Measurements from ENCODE around the gene SPECC1.
"Not testable (repeated sequence)": the region's sequence is repeated elsewhere in the genome, so short reads cannot be mapped to it uniquely, and the experiment has no call there.

Gene SPECC1

GRCh38 chr17:20010936-20011335, 1.8 kb downstream of the SPECC1 start:
- no peak for DNase-seq (ENCODE audit: low read depth in 2 of 2)

DNA sequence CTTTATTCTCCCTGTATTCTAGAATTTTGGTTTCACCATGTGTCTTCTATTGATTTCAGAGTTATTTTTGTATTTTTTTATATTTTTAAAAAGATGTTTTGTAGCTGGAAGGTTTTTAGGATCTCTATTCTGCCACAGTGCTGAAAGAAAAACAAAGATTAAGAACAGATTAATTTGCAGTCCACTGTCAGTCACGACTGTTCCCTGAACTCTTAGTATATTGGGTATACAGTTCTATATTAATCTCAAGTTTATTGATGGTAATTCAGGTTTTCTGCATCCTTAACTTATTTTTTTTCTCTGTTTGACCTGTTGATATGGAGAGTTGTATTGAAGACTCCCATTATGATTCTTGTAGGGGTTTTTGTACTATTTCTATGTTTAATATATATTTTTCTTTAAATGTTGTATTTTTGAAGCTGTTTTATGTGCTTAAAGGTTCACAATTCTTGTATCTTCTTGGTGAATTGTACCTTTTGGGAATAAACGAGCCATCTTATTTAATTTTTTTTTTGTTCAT, 2.9 kb downstream of the SPECC1 start:
- DNase-seq (ENCODE audit: low read depth in 2 of 2) = no peak

DNA sequence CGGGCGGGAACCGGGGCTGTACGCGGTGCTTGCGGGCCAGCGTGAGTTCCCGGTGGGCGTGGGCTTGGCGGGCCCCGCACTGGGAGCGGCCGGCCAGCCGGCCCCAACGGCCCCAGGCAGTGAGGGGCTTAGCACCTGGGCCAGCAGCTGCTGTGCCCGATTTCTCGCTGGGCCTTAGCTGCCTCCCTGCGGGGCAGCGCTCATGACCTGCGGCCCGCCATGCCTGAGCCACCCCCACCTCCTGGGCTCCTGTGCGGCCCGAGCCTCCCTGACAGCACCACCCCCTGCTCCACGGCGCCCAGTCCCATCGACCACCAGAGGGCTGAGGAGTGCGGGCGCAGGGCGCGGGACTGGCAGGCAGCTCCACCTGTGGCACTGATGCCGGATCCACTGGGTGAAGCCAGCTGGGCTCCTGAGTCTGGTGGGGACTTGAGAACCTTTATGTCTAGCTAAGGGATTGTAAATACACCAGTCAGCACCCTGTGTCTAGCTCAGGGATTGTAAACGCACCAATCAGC, 7.4 kb downstream of the SPECC1 start:
- not testable (repeated sequence) for DNase-seq (ENCODE audit: low read depth in 2 of 2)

- no peak for DNase-seq (ENCODE audit: low read depth in 2 of 2)
Measured at GRCh38 chr17:20022701-20023100, 13.5 kb downstream of the SPECC1 start.

DNA sequence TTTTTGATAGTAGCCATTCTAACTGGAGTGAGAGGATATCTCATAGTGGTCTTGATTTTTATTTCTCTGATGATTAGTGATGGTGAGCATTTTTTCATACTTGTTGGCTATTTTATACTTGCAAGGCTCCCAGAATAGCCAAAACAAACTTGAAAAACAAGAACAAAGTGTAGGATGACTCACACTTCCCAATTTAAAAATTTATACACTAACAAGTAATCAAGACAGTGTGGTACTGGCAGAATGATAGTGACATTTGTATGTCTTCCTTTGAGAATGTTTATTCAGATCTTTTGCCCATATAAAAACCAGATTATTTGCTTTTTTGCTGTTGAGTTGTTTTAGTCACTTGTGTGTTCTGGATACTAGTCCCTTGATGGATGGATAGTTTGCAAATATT, 17.8 kb downstream of the SPECC1 start:
- DNase-seq (ENCODE audit: low read depth in 2 of 2) = no peak

DNA sequence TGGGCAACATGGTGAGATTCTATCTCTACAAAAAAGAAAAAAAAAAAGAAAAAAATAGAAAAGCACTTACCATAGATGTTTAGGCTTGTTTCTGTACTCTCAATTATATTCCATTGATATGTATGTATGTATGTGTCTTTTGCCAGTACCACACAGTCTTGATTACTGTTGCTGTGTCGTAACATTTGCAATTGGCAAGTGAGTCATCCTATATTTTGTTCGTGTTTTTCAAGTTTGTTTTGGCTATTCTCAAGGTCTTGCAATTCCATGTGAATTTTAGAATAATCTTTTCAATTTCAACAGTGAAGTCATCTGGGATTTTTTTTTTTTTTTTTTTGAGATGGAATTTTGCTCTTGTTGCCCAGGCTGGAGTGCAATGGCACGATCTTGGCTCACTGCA, 19.3 kb downstream of the SPECC1 start:
- DNase-seq (ENCODE audit: low read depth in 2 of 2) = no peak

DNA sequence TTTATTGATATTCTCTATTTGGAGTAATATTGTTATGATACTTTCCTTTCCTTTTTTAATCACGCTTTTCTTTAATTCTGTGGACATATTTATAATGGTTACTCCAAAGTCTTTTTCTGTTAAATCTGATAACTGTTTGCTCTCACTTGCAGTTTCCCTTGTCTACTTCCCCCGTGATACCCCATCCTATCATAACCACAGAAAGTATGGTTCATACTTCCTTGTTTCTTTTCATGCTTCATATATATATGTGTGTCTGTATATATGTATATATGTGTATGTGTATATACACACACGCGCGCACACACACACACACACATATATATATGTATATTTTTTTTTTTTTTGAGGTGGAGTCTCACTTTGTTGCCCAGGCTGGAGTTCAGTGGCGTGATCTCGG, 23.5 kb downstream of the SPECC1 start:
- DNase-seq (ENCODE audit: low read depth in 2 of 2) = no peak

DNA sequence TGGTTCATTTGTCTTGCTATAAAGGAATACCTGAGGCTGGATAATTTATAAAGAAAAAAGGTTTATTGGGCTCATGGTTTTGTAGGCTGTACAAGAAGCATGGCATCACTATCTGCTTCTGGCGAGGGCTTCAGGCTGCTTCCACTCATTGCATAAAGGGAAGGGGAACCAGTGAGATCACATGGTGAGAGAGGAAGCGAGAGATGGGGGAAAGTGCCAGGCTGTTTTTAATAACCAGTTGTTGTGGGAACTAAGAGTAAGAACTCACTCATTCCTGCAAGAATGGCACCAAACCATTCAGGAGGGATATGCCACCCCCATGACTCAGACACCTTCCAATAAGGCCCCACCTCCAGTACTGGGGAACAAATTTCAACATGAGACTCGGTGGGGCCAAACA, 24.3 kb downstream of the SPECC1 start:
- DNase-seq (ENCODE audit: low read depth in 2 of 2) = no peak

DNA sequence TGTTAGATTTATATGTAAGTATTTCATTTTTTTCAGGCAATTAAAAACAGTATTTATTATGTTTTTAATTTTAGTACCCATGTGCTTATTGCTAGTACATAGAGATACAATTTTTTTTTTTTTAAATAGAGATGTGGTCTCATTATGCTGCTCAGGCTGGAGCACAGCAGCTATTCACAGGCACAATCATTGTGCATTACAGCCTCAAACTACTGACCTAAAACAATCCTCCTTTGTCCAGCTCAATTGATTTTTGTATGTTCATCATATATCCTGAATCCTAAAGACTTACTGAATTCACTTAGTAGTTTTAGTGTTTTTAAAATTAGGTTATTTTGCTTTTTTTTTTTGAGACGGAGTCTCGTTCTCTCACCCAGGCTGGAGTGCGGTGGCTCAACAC, 26.3 kb downstream of the SPECC1 start:
- DNase-seq (ENCODE audit: low read depth in 2 of 2) = no peak

GRCh38 chr17:20037286-20037685, 28.1 kb downstream of the SPECC1 start:
- DNase-seq (ENCODE audit: low read depth in 2 of 2) = not testable (repeated sequence)

GRCh38 chr17:20039037-20039436, 29.9 kb downstream of the SPECC1 start:
- DNase-seq (ENCODE audit: low read depth in 2 of 2) = no peak

DNA sequence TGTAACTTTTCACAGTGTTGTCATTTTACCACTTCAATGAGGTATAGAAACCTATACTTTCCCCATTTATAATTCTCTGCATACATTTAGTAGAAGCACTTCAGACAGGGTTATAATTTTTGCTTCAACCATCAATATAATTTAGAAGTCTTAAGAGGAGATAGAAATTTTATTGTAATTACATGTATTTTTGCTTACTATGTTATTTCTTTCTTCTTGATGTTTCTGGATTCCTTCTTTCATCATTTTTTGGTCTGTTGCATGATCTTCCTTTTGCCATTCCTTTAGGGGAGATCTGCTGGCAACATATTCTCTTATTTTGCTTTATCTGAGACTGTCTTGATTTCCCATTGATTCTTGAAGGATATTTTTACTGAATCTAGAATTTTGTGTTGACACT, 31.1 kb downstream of the SPECC1 start:
- no peak for DNase-seq (ENCODE audit: low read depth in 2 of 2)

DNA sequence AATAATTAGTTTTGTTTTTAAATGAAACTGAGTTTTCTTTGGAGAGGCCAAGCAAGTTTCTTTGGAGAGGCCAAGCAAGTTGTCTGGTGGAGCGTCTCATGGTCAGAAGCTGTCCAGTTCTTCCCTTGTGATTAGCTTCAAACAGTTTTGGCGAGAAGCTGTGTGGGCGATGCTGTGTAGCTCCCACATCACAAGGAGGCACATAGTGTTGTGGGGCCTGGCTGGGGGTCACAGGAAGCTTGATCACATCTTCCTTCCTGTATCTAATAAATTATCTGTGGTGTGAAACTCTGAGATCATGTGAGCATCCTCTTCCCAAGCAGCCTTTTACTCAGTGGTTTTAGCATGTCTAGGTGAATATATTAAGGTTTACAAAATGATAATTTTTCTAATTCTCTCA, 33.9 kb downstream of the SPECC1 start:
- no peak for DNase-seq (ENCODE audit: low read depth in 2 of 2)

DNA sequence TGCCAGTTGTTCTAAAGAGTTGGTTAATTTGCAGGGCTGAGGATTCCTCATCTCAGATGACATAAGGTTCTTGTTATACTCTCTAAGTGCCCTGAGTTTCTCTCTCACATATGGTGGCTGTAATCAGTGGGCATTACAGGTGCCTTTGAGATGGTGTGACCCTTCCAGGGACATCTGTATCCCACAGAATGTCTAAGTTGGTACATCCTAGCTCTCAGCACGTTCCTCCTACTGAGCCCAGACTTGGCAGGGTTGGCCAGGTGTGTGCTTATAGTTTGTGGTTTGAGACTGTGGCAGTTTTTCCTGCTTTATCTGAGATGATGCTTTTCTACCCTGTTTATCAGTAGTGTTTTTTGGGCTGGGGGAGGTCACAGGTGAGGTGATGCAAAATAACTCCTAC, 36.3 kb downstream of the SPECC1 start:
- DNase-seq (ENCODE audit: low read depth in 2 of 2) = no peak

DNA sequence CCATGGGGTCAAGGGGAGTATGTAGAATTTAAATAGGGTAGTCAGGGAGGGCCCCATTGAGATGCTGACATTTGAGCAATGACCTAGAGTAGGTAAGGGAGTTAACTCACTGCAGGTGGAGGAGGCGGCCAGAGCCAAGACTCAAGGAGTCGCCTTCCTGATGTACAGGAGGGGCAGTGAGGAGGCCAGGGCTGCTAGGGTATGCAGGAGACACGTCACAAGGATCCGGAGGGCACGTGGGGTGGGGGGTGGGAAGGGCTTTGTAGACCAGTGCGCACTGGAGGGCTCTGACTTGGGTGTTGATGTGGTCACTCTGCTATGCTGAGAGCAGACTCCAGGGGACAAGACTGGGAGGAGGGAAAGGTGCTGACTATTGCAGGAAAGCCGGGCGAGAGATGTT, 37.5 kb downstream of the SPECC1 start:
- DNase-seq (ENCODE audit: low read depth in 2 of 2) = no peak

GRCh38 chr17:20051624-20052023, 42.5 kb downstream of the SPECC1 start:
- no peak for DNase-seq (ENCODE audit: low read depth in 2 of 2)

- no peak for DNase-seq (ENCODE audit: low read depth in 2 of 2)
Measured at GRCh38 chr17:20053361-20053964, 44.3 kb downstream of the SPECC1 start.

- no peak for DNase-seq (ENCODE audit: low read depth in 2 of 2)
Measured at GRCh38 chr17:20059728-20060188, 50.6 kb downstream of the SPECC1 start.

DNA sequence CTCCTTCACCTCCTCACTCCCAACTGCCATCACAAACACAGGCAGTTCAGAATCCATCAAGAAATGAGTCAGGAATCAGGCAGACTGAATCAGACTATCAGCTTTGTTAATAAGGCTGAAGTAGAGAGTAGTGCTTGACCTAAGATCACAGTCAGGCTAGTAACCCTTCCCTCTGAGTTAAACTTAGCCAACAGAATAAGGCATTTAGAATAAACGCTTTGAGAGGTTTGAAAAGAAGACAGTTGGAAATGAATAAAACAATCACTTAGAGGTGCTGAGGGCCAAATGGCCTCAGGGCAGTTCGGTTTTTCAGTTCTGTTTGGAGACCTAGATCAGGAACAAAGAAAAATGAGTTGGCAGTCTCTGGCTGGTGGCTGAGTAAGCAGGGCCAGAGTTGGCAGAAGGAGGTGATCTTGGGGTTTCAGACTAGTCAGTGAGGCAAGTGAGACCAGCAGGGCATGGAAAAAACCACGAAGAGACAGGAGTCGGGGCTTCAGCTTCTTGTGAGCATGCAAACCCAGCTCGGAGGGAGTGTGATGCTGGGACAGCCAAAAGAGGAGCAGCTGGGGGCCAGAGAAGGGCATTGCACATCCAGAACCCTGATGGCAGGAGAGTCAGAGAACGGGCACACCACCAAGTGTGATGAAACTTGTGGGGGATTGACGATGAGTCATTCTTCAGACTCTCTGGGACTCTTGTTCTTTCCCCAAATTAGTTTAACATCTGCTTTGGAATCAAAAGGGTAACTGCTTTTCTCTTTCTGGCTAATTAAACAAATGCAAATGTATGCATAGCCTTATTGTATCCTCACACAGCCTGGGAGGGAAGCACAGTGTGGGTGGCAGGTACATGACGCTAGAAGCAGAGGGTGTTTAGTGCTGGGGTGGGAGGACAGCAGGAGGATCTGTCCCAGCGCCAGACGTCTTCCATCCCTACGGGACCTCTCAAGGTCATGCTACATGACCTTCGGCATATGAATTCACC, 54.8 kb downstream of the SPECC1 start:
- no peak for DNase-seq (ENCODE audit: low read depth in 2 of 2)

DNA sequence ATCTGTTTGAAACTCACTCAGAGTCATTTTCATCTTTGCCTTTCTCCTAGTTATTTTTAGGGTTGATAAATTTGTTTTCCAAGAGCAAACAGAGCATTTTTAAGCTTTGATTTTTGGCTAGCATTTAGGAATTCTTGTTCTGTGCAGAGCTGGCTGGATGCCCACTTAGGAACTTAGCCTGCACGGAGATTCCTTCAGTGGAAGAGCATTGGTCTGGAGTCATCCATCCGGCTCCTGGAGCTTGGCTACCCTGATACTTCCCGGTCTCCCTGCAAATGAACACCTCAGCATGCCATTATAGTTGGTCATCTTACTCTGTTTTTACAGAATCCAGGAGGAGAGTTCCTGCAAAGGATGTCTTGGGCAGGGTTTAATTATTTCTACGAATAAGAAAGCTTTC, 57.1 kb downstream of the SPECC1 start:
- DNase-seq (ENCODE audit: low read depth in 2 of 2) = no peak

GRCh38 chr17:20067711-20068110, 58.6 kb downstream of the SPECC1 start:
- DNase-seq (ENCODE audit: low read depth in 2 of 2) = no peak

DNA sequence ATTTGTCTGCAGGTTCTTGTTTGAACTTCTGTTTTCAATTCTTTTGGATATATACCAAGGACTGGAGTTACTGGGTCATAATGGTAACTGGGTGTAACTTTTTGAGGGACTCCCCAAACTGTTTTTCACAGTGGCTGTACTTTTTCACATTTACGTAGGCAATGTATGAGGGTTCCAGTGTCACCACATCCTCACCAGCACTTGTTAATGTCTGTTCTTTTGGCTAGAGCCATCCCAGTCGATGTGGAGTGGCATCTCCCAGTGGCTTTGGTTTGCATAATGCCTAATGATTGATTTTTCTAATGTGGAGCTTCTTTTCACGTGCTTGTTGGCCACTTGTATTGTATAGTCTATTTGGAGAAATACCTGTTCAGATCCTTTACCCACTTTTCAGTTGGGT, 59.3 kb downstream of the SPECC1 start:
- DNase-seq (ENCODE audit: low read depth in 2 of 2) = no peak
